OCI-LY7 (cell line): Measurements from ENCODE around the gene CHSY3. TPM values are rescaled to one million over a fixed set of nuclear protein-coding genes. Genes with fewer than 3 reads are reported as not detected.

Source experiments
- BruUV-seq: library from RNA; stranded (reverse); fragments of 400-500 nt; replicated peaks from 2 replicates; lab custom pipeline; 2021; lab: Mats Ljungman, UMichigan
- CTCF ChIA-PET: fragments of 300-600 bp; sonication (Branson Sonifier 250); formaldehyde crosslinking; loops from one replicate; lab custom pipeline; 2022; ENCODE audit warnings: antibody characterized with exemption; ENCODE audit not compliant: unreplicated experiment; lab: Charles Lee
- POLR2A ChIA-PET: fragments of 300-600 bp; sonication (Branson Sonifier 250); formaldehyde crosslinking; loops from one replicate; lab custom pipeline; 2022; ENCODE audit warnings: antibody characterized with exemption; lab: Charles Lee
- DNase-seq: peaks from one replicate; pipeline ENCODE4 v3.0.0-alpha.2; 2015; ENCODE audit warnings: low spot score
- H2AFZ ChIP-seq: fragments of 200-600 bp; sonication (generic), shearing (Covaris generic); 2 replicates; pipeline ENCODE4 v1.6.1; 2014; ENCODE audit warnings: mild to moderate bottlenecking, antibody characterized with exemption, low read length, moderate library complexity
- H3K27ac ChIP-seq: fragments of 200-600 bp; sonication (generic); 2 replicates; pipeline ENCODE4 v1.5.1; 2014; ENCODE audit warnings: mixed run types, low read depth, mild to moderate bottlenecking, moderate library complexity, low read length, inconsistent platforms; ENCODE audit not compliant: poor library complexity, severe bottlenecking
- H3K36me3 ChIP-seq: fragments of 200-600 bp; sonication (generic); 2 replicates; pipeline ENCODE4 v1.6.1; 2014; ENCODE audit warnings: mild to moderate bottlenecking, antibody characterized with exemption, low read length, moderate library complexity, mixed read lengths; ENCODE audit not compliant: insufficient read depth
- H3K4me1 ChIP-seq: fragments of 200-600 bp; sonication (generic); 2 replicates; pipeline ENCODE4 v1.5.1; 2014; ENCODE audit warnings: mild to moderate bottlenecking, low read length; ENCODE audit not compliant: insufficient read depth, poor library complexity, severe bottlenecking
- H3K4me2 ChIP-seq: fragments of 200-600 bp; sonication (generic); 2 replicates; pipeline ENCODE4 v1.6.1; 2014; ENCODE audit warnings: mild to moderate bottlenecking, low read length
- H3K4me3 ChIP-seq: fragments of 200-600 bp; sonication (generic); 2 replicates; pipeline ENCODE4 v1.5.1; 2014; ENCODE audit warnings: mild to moderate bottlenecking, low read depth, low read length; ENCODE audit not compliant: poor library complexity, severe bottlenecking
- H3K79me2 ChIP-seq: fragments of 200-600 bp; sonication (generic); 2 replicates; pipeline ENCODE4 v1.6.1; 2016; ENCODE audit warnings: low read depth, mild to moderate bottlenecking, low read length, moderate library complexity, mixed read lengths; ENCODE audit not compliant: insufficient read depth
- H3K9me2 ChIP-seq: fragments of 200-600 bp; sonication (generic); 2 replicates; pipeline ENCODE4 v1.6.1; 2016; ENCODE audit warnings: mild to moderate bottlenecking, low read length, mixed read lengths; ENCODE audit not compliant: insufficient read depth
- H3K9me3 ChIP-seq: fragments of 200-600 bp; sonication (generic); 2 replicates; pipeline ENCODE4 v1.6.1; 2014; ENCODE audit warnings: mild to moderate bottlenecking, mixed run types, low read length, mixed read lengths
- H4K20me1 ChIP-seq: fragments of 200-600 bp; sonication (generic); 2 replicates; pipeline ENCODE4 v1.6.1; 2014; ENCODE audit warnings: mild to moderate bottlenecking, antibody characterized with exemption, low read length, moderate library complexity, mixed read lengths; ENCODE audit not compliant: insufficient read depth
- EZH2phosphoT487 ChIP-seq: fragments of 200-600 bp; sonication (generic); IDR thresholded peaks from 2 replicates; pipeline ENCODE4 v1.6.1; 2018; ENCODE audit warnings: low read depth, borderline replicate concordance, mild to moderate bottlenecking, mixed run types, antibody characterized with exemption, low read length, moderate library complexity, mixed read lengths
- intact Hi-C: fragments of 100-400 bp; cut with micrococcal nuclease; formaldehyde crosslinking; loops from one replicate; pipeline ENCODE4 v1.10.0; 2022; ENCODE audit not compliant: unreplicated experiment
- total RNA-seq, 2 experiments: library from RNA; depleted of rRNA in 1 of 2; stranded (reverse); fragments of >200 nt in 1 of 2; shearing (Covaris generic) in 1 of 2; gene quantifications; 2 replicates each; pipeline ENCODE4 v1.2.3, GENCODE V29; 2014 to 2022
- TF ChIP-seq, protein P1 (sequence below): fragments of 200-600 bp; sonication (generic); conservative IDR thresholded peaks from 2 replicates; pipeline ENCODE4 v1.5.1; 2014; ENCODE audit warnings: mild to moderate bottlenecking, antibody characterized with exemption, low read length, moderate library complexity, mixed read lengths

CHSY3 gene
- total RNA-seq, 2 experiments from 2014 or later, result not detected

DNA sequence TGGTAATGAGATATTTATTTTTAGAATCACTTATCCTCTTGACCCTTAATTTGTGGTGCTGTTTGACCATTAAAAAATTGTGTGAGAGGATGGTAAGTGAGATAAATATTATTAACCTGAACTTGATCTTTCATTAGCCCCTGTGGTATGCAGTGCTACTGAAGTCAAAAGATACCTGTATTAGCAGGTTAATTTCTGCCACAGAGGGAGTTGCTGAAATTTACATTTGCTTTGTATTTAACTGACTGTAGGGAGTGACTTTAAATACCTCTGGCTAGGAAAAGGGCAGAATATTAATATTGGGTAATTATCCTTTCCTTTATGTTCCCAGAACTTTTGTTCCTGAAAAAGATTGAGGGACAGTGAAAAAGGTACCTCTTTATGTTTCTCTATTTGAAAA lies 133.6 kb downstream of the CHSY3 start:
- BruUV-seq, result no TSS peak
- H3K4me3 ChIP-seq, result no peak overlapping the region
- intact Hi-C loops, result no loop called here
- no peak overlapping the region for H3K27ac ChIP-seq
- H3K9me2 ChIP-seq, result no peaks in the 10 kb centered on the region
- CTCF ChIA-PET, result no interaction called here
- POLR2A ChIA-PET, result no interaction called here
- TF ChIP-seq, protein P1, sequence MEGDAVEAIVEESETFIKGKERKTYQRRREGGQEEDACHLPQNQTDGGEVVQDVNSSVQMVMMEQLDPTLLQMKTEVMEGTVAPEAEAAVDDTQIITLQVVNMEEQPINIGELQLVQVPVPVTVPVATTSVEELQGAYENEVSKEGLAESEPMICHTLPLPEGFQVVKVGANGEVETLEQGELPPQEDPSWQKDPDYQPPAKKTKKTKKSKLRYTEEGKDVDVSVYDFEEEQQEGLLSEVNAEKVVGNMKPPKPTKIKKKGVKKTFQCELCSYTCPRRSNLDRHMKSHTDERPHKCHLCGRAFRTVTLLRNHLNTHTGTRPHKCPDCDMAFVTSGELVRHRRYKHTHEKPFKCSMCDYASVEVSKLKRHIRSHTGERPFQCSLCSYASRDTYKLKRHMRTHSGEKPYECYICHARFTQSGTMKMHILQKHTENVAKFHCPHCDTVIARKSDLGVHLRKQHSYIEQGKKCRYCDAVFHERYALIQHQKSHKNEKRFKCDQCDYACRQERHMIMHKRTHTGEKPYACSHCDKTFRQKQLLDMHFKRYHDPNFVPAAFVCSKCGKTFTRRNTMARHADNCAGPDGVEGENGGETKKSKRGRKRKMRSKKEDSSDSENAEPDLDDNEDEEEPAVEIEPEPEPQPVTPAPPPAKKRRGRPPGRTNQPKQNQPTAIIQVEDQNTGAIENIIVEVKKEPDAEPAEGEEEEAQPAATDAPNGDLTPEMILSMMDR, result no peak
- no peak for TF ChIP-seq EZH2phosphoT487
- H3K4me1 ChIP-seq, result no peaks in the 10 kb centered on the region
- H2AFZ ChIP-seq, result no peak overlapping the region
- no peak overlapping the region for H3K4me2 ChIP-seq
- no peak for DNase-seq
- no peaks in the 10 kb centered on the region for H3K79me2 ChIP-seq
- H3K36me3 ChIP-seq, result no peaks in the 10 kb centered on the region
- H3K9me3 ChIP-seq, result no peaks in the 10 kb centered on the region
- H4K20me1 ChIP-seq, result no peaks in the 10 kb centered on the region

DNA sequence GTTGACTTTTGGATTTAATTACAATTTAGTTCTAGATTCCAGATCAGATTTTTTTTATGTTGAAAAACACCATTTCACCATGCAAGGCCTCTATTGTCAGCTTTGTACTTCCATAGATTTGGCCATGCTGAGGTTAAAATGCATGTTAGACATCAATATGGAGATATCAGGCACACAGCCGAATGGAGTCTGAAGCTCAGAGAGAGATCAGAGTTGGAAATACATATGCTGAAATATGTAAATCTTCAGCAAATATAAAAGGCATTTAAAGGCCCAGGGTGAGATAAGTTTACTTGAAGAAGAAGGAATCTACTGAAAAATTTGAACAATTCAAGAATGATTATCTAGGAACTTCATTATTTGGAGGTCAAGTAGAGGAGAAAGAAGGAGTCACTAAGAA lies 139.6 kb downstream of the CHSY3 start:
- CTCF ChIA-PET, result no interaction called here
- no peak for TF ChIP-seq EZH2phosphoT487
- TF ChIP-seq, protein P1, result no peak

DNA sequence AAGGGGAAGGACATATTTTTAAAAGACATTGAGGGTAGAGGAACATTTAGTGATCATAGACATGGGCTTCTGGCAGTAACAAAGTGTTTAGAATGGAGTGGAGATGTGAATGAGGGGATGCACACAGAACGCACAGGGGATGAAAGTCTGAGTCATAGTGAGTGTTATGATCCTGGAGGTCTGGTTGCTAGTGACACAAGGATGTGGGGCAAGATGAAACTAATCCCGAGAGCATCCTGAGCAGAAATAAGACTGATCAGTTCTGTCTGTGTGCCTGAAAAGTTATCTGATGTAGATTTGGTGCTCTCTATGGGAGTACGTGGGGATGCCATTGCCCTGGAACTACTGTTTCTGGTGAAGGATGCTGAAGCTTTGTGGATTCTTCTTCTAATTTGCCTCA lies 141.1 kb downstream of the CHSY3 start:
- no peaks in the 10 kb centered on the region for H3K9me3 ChIP-seq
- no peak for TF ChIP-seq EZH2phosphoT487
- TF ChIP-seq, protein P1, result no peak
- H2AFZ ChIP-seq, result no peak overlapping the region
- no peaks in the 10 kb centered on the region for H4K20me1 ChIP-seq
- no peaks in the 10 kb centered on the region for H3K4me1 ChIP-seq
- ChIA-PET CTCF (no interaction called here), POLR2A (no interaction called here)
- DNase-seq, result no peak
- H3K9me2 ChIP-seq, result no peaks in the 10 kb centered on the region
- no peaks in the 10 kb centered on the region for H3K79me2 ChIP-seq
- no peaks in the 10 kb centered on the region for H3K36me3 ChIP-seq
- intact Hi-C loops, result no loop called here
- BruUV-seq, result no TSS peak
- H3K4me3 ChIP-seq, result no peak overlapping the region
- H3K27ac ChIP-seq, result no peak overlapping the region
- no peak overlapping the region for H3K4me2 ChIP-seq

More for the DNA sequence above, 139.6 kb downstream of the CHSY3 start:
- Histone ChIP-seq H3K79me2 (no peaks in the 10 kb centered on the region), H3K4me3 (no peak overlapping the region), H3K27ac (no peak overlapping the region), H3K4me1 (no peaks in the 10 kb centered on the region), H3K4me2 (no peak overlapping the region), H4K20me1 (no peaks in the 10 kb centered on the region), H3K9me2 (no peaks in the 10 kb centered on the region), H3K9me3 (no peaks in the 10 kb centered on the region), H3K36me3 (no peaks in the 10 kb centered on the region), H2AFZ (no peak overlapping the region)
- intact Hi-C loops, result no loop called here
- BruUV-seq, result no TSS peak
- DNase-seq, result no peak
- POLR2A ChIA-PET, result no interaction called here
